ENCODE results near the gene ANGPTL2. TPM values are rescaled to one million over a fixed set of nuclear protein-coding genes. Genes with fewer than 3 reads are reported as not detected.

Gene ANGPTL2
- total and polyA plus RNA-seq, 4 donors, result 0.93 to 3.2 (median 1.9) TPM

DNA sequence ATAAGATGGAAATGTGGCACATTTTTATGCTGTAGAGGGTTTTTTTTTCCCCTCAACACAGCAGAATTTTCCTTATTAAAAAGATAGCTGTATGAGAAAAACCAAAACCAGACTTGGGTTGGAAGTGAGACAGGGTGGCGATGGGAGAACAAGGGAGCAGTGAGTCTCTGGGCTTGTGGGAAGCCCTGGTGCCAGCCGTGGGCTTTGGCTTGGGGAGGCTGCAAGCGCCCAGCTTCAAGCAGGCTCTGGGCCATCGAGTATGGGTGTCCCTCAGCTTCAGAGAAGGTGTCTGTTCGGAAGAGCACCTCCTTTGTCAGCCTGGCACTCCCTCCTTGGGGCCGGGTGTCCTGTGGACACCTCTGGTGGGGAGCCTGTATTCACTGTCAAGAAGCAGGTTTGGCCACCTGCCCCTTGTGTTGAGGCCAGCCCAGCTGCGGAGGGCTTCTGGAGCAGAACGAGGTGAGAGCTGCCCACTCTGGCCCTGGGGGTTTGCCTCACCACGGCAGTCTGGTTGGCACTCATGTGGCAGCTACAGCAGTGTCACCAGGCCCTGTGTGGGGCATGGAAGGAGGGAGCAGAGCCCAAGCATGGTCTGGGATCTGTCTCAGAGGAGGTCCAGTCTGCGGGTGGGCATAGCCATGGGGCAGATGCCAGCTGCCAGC, 37.6 kb upstream of the ANGPTL2 start:
- peak overlapping the region; percentile 52 to 55 for H3K27ac ChIP-seq (ENCODE audit: low read depth in 1 of 2, low read length in 2 of 2)
- no peak overlapping the region for H3K4me3 ChIP-seq (ENCODE audit: low read depth in 1 of 3, low read length in 3 of 3)
- WGBS, result 94% methylated on average over 10 of the region's 10 CpGs
- DNase-seq (ENCODE audit: low spot score), result no peak
- TF ChIP-seq SP1 (IDR thresholded peaks at IDR 0.05) (no peak), RAD21 (IDR thresholded peaks at IDR 0.05) (no peak), JUND (IDR thresholded peaks at IDR 0.05) (no peak), FOXA1 (IDR thresholded peaks at IDR 0.05) (no peak), REST (IDR thresholded peaks at IDR 0.05) (no peak), TAF1 (conservative IDR thresholded peaks at IDR 0.05) (no peak), CTCF (IDR thresholded peaks at IDR 0.05; ENCODE audit: low read depth, low read length, missing input control) (no peak), FOXA2 (IDR thresholded peaks at IDR 0.05) (no peak), YY1 (IDR thresholded peaks at IDR 0.05) (no peak), RXRA (IDR thresholded peaks at IDR 0.05) (no peak), ATF3 (IDR thresholded peaks at IDR 0.05) (no peak), MAX (IDR thresholded peaks at IDR 0.05) (no peak)
- TF ChIP-seq, protein P1, sequence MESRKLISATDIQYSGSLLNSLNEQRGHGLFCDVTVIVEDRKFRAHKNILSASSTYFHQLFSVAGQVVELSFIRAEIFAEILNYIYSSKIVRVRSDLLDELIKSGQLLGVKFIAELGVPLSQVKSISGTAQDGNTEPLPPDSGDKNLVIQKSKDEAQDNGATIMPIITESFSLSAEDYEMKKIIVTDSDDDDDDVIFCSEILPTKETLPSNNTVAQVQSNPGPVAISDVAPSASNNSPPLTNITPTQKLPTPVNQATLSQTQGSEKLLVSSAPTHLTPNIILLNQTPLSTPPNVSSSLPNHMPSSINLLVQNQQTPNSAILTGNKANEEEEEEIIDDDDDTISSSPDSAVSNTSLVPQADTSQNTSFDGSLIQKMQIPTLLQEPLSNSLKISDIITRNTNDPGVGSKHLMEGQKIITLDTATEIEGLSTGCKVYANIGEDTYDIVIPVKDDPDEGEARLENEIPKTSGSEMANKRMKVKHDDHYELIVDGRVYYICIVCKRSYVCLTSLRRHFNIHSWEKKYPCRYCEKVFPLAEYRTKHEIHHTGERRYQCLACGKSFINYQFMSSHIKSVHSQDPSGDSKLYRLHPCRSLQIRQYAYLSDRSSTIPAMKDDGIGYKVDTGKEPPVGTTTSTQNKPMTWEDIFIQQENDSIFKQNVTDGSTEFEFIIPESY (IDR thresholded peaks at IDR 0.05), result no peak
- H3K9ac ChIP-seq (ENCODE audit: low read depth in 1 of 2, low read length in 2 of 2), result no peak overlapping the region
- peaks cover 0 to 14% (median 7%) of the 10 kb centered on the region in 4 donors for H3K4me1 ChIP-seq (ENCODE audit: control insufficient read depth in 4 of 4, insufficient read depth in 4 of 4, low read length in 3 of 4)
- H3K27me3 ChIP-seq (ENCODE audit: control insufficient read depth in 4 of 4, insufficient read depth in 4 of 4, low read length in 3 of 4), result no peaks in the 10 kb centered on the region
- no peaks in the 10 kb centered on the region for H3K36me3 ChIP-seq (ENCODE audit: control insufficient read depth in 4 of 4, insufficient read depth in 3 of 4, low read depth in 1 of 4, low read length in 3 of 4)
- no peaks in the 10 kb centered on the region for H3K9me3 ChIP-seq (ENCODE audit: control insufficient read depth in 4 of 4, low read length in 3 of 4)

DNA sequence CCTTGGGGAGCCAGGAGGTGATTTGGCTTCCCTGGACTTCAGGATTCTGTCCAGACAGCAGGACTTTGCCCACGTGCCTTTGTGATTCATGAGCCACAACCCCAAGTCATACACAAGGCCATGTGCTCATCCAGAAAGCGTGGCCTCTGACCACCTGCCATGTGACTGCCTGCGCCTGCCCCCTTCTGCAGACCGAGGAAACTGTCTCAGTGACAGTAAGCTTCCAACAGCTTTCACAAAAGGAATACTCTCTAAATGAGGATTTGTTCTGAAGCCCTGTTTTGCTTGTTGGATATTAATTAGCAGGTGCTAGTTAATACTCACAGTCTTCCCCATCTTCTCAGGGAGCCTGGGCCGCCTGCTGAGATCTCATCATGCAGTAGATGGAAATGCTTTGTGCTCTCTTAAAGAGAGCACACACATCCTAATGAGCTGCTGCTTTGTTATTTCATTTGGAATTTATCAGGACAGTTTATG, 36.9 kb upstream of the ANGPTL2 start:
- no peak overlapping the region for H3K9ac ChIP-seq (ENCODE audit: low read depth in 1 of 2, low read length in 2 of 2)
- H3K27me3 ChIP-seq (ENCODE audit: control insufficient read depth in 4 of 4, insufficient read depth in 4 of 4, low read length in 3 of 4), result no peaks in the 10 kb centered on the region
- DNase-seq (ENCODE audit: low spot score), result no peak
- H3K4me3 ChIP-seq (ENCODE audit: low read depth in 1 of 3, low read length in 3 of 3), result no peak overlapping the region
- no peaks in the 10 kb centered on the region for H3K9me3 ChIP-seq (ENCODE audit: control insufficient read depth in 4 of 4, low read length in 3 of 4)
- 32% methylated on average over 5 of the region's 5 CpGs for WGBS
- H3K4me1 ChIP-seq (ENCODE audit: control insufficient read depth in 4 of 4, insufficient read depth in 4 of 4, low read length in 3 of 4), result peaks cover 0 to 14% (median 7%) of the 10 kb centered on the region in 4 donors
- H3K36me3 ChIP-seq (ENCODE audit: control insufficient read depth in 4 of 4, insufficient read depth in 3 of 4, low read depth in 1 of 4, low read length in 3 of 4), result no peaks in the 10 kb centered on the region
- peak overlapping the region; percentile 52 to 59 for H3K27ac ChIP-seq (ENCODE audit: low read depth in 1 of 2, low read length in 2 of 2)
- TF ChIP-seq RAD21 (IDR thresholded peaks at IDR 0.05) (peak; percentile 60), JUND (IDR thresholded peaks at IDR 0.05) (peak; percentile 15 to 45), FOXA2 (IDR thresholded peaks at IDR 0.05) (no peak), MAX (IDR thresholded peaks at IDR 0.05) (peak; percentile 99), RXRA (IDR thresholded peaks at IDR 0.05) (peak; percentile 89 to 93), YY1 (IDR thresholded peaks at IDR 0.05) (peak; percentile 26), REST (IDR thresholded peaks at IDR 0.05) (no peak), NR2F2 (IDR thresholded peaks at IDR 0.05) (no peak), CTCF (IDR thresholded peaks at IDR 0.05; ENCODE audit: low read depth, low read length, missing input control) (peak; percentile 40)
